GM12878 (cell line): Measurements from ENCODE around the gene ZNRF3. TPM values are rescaled to one million over a fixed set of nuclear protein-coding genes. Genes with fewer than 3 reads are reported as not detected.

Experiments used
- ATAC-seq: fragments of 200-7000 bp; cut with Tn5 transposase; 3 replicates; pipeline ENCODE4 v1.9.1; 2020; ENCODE audit warnings: mild to moderate bottlenecking, moderate library complexity
- BruUV-seq: library from RNA; stranded (reverse); fragments of 400-500 nt; replicated peaks from 2 replicates; lab custom pipeline; 2021; lab: Mats Ljungman, UMichigan
- CTCF ChIA-PET: fragments of 300-600 bp; sonication (Branson Sonifier 250); formaldehyde crosslinking; extraction: SDS; loops from one replicate; lab custom pipeline; 2021; ENCODE audit warnings: inconsistent platforms; lab: Yijun Ruan, JAX
- POLR2A ChIA-PET: fragments of 350-600 bp; formaldehyde crosslinking; extraction: SDS; loops from one replicate; lab custom pipeline; 2021; ENCODE audit warnings: inconsistent platforms; lab: Charles Lee
- RAD21 ChIA-PET: fragments of 300-600 bp; sonication (Branson Sonifier 250); formaldehyde crosslinking; loops from one replicate; lab custom pipeline; 2023; ENCODE audit warnings: antibody characterized with exemption; ENCODE audit not compliant: unreplicated experiment; lab: Charles Lee
- SMC1A ChIA-PET: fragments of 300-600 bp; sonication (Branson Sonifier 250); formaldehyde crosslinking; loops from one replicate; lab custom pipeline; 2023; ENCODE audit not compliant: unreplicated experiment, uncharacterized antibody; lab: Charles Lee
- DNase-seq: peaks from one replicate; pipeline ENCODE4 v3.0.0-alpha.2; 2011; ENCODE audit warnings: low read depth, low spot score
- FAIRE-seq: peaks from 3 replicates; lab custom pipeline; 2011; peaks lifted over from hg19 to GRCh38; lab: Jason Lieb, UNC
- H2AFZ ChIP-seq: 2 replicates; pipeline ENCODE4 v1.6.0; 2011; ENCODE audit warnings: low read depth, low read length, control low read depth; ENCODE audit not compliant: control insufficient read depth
- H3K27ac ChIP-seq: 2 replicates; pipeline ENCODE4 v1.5.1; 2011; ENCODE audit warnings: control low read depth; ENCODE audit not compliant: control insufficient read depth, insufficient read depth
- H3K27me3 ChIP-seq, 2 experiments: replicated peaks in 1 of 2; 2 replicates each; pipeline versions ENCODE4 v1.6.0 to v1.6.1; 2011; ENCODE audit warnings: low read length in 1 of 2; ENCODE audit not compliant: control insufficient read depth in 2 of 2, insufficient read depth in 2 of 2
- H3K36me3 ChIP-seq, 2 experiments: 2 replicates each; pipeline ENCODE4 v1.5.1; 2011; ENCODE audit warnings: low read length in 1 of 2; ENCODE audit not compliant: control insufficient read depth in 2 of 2, insufficient read depth in 2 of 2
- H3K4me1 ChIP-seq: 2 replicates; pipeline ENCODE4 v1.6.1; 2011; ENCODE audit warnings: mild to moderate bottlenecking, low read length, moderate library complexity, mixed read lengths; ENCODE audit not compliant: control insufficient read depth, insufficient read depth
- H3K4me2 ChIP-seq: 2 replicates; pipeline ENCODE4 v1.6.0; 2011; ENCODE audit warnings: control low read depth; ENCODE audit not compliant: control insufficient read depth, insufficient read depth
- H3K4me3 ChIP-seq: fragments of 200-600 bp; sonication (generic); 2 replicates; pipeline ENCODE4 v1.5.1; 2016
- H3K79me2 ChIP-seq: 2 replicates; pipeline ENCODE4 v1.6.0; 2011; ENCODE audit warnings: low read length; ENCODE audit not compliant: control insufficient read depth, insufficient read depth
- H3K9ac ChIP-seq: 2 replicates; pipeline ENCODE4 v1.8.0; 2011; ENCODE audit warnings: low read length, control low read depth, mixed read lengths; ENCODE audit not compliant: control insufficient read depth, insufficient read depth
- H3K9me3 ChIP-seq: replicated peaks from 3 replicates; pipeline ENCODE4 v1.5.1; 2011; ENCODE audit warnings: mild to moderate bottlenecking, low read length; ENCODE audit not compliant: control insufficient read depth, insufficient read depth
- H4K20me1 ChIP-seq: 2 replicates; pipeline ENCODE4 v1.6.0; 2011; ENCODE audit not compliant: control insufficient read depth, insufficient read depth
- CREB1 ChIP-seq: IDR thresholded peaks from 2 replicates; pipeline ENCODE4 v1.6.1; 2012; ENCODE audit warnings: low read depth, mild to moderate bottlenecking, inconsistent platforms
- DPF2 ChIP-seq: fragments of 450-650 bp; IDR thresholded peaks from 2 replicates; pipeline ENCODE4 v1.6.1; 2017; ENCODE audit warnings: mild to moderate bottlenecking
- HDGF ChIP-seq: fragments of 450-650 bp; IDR thresholded peaks from 2 replicates; pipeline ENCODE4 v1.6.1; 2016; ENCODE audit warnings: antibody characterized with exemption
- PML ChIP-seq: IDR thresholded peaks from 2 replicates; pipeline ENCODE4 v1.6.1; 2012; ENCODE audit warnings: low read length, inconsistent platforms
- POU2F2 ChIP-seq: IDR thresholded peaks from 3 replicates; pipeline ENCODE4 v1.6.1; 2011; ENCODE audit warnings: low read depth, mild to moderate bottlenecking, low read length, borderline replicate concordance
- TBL1XR1 ChIP-seq: IDR thresholded peaks from 2 replicates; pipeline ENCODE4 v1.6.1; 2012; ENCODE audit warnings: low read depth, low read length, improper control_type of control experiment
- ZNF622 ChIP-seq: fragments of 450-650 bp; IDR thresholded peaks from 2 replicates; pipeline ENCODE4 v1.6.1; 2017; ENCODE audit warnings: mild to moderate bottlenecking, inconsistent platforms
- WGBS: methylation state at CpG from one replicate; pipeline ENCODE4 v1.1.6; 2016; ENCODE audit warnings: low lambda C conversion rate; ENCODE audit not compliant: insufficient replicate concordance, insufficient coverage; ENCODE audit errors: missing lambda C conversion rate; 5-methylcytosine and 5-hydroxymethylcytosine counted together
- in situ Hi-C: fragments of 300-500 bp; cut with MboI; formaldehyde crosslinking; loops from 9 replicates; pipeline ENCODE4 v1.14.3; 2018; ENCODE audit warnings: mixed read lengths
- intact Hi-C: fragments of 100-400 bp; cut with micrococcal nuclease; formaldehyde crosslinking; loops from one replicate; pipeline ENCODE4 v1.14.2; 2022; ENCODE audit not compliant: unreplicated experiment
- polyA plus RNA-seq, 11 experiments: library from polyadenylated mRNA; depleted of rRNA in 4 of 11; unstranded in 6 of 11; stranded (reverse) in 5 of 11; fragments of >200 nt; fragmentation: Nextera tagmentation in 4 of 11; fragmentation: Illumina TruSeq in 1 of 11; extraction: Ambion mirVana in 4 of 11; extraction: Trizol in 1 of 11; gene quantifications; 1 replicate in 1 of 11; 2 replicates in 10 of 11; pipeline versions ENCODE4 v1.2.1 to v1.2.3, GENCODE V29; 2011 to 2016; ENCODE audit warnings: inconsistent platforms in 2 of 11, missing spikeins in 2 of 11, low read depth in 1 of 11
- total RNA-seq, 4 experiments: library from RNA; depleted of rRNA in 3 of 4; stranded (reverse); fragments of >200 nt in 3 of 4; fragmentation: Illumina TruSeq in 1 of 4; extraction: Trizol in 1 of 4; gene quantifications; 2 replicates each; pipeline versions ENCODE4 v1.2.1 to v1.2.3, GENCODE V29; 2013 to 2021
- TF ChIP-seq, protein P1 (sequence below): fragments of 150-350 bp; IDR thresholded peaks from 2 replicates; pipeline ENCODE4 v1.6.1; 2016; ENCODE audit warnings: low read depth, low read length
- TF ChIP-seq, protein P2 (sequence below): fragments of 450-650 bp; IDR thresholded peaks from 2 replicates; pipeline ENCODE4 v1.6.1; 2017; ENCODE audit warnings: mild to moderate bottlenecking, low read depth, inconsistent platforms; ENCODE audit not compliant: poor library complexity, severe bottlenecking
- TF ChIP-seq, protein P3 (sequence below): IDR thresholded peaks from 2 replicates; pipeline ENCODE4 v1.6.1; 2012; ENCODE audit warnings: low read depth, low read length, improper control_type of control experiment
- TF ChIP-seq, protein P4 (sequence below): fragments of 450-650 bp; formaldehyde crosslinking; IDR thresholded peaks from 2 replicates; pipeline ENCODE4 v1.5.0; 2022; ENCODE audit warnings: mild to moderate bottlenecking, missing genetic modification characterization
- TF ChIP-seq, protein P5 (sequence below): IDR thresholded peaks from 2 replicates; pipeline ENCODE4 v1.6.1; 2012; ENCODE audit warnings: low read depth, low read length, improper control_type of control experiment

Gene ZNRF3
- total and polyA plus RNA-seq, 10 of the 15 experiments (the other 5 are each of a cell fraction or from before 2014, with no cell fraction given): 0.05 to 2.4 (median 0.46) TPM

DNA sequence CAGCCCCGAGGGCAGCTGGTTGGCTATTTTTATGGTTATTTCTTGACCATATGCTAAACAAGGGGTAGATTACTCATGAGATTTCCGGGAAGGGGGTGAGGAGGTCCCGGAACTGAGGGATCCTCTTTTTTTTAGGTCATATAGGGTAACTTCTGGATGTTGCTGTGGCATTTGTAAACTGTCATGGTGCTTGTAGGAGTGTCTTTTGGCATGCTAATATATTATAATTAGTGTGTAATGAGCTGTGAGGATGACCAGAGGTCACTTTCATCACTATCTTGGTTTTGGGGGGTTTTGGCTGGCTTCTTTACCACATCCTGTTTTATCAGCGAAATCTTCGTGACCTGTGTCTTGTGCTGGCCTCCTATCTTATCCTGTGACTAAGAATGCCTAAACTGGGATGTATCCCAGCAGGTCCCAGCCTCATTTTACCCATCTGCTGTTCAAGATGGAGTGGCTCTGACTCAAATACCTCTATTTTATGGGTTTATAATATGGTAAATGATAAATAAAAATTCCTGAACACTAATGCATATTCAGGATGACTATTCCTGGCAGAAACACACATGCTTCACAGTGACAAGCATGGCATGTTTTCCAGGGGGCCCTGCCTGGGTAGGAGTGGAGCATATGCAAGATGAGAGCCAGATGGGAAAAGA, 200.7 kb downstream of the ZNRF3 start:
- BruUV-seq: no TSS peak
- in situ Hi-C loops (no loop called here), intact Hi-C loops (no loop called here)
- no peak for DNase-seq
- Histone ChIP-seq H3K9me3 (no peaks in the 10 kb centered on the region), H3K36me3 (no peaks in the 10 kb centered on the region), H3K4me3 (no peak overlapping the region), H4K20me1 (no peaks in the 10 kb centered on the region), H3K4me2 (no peak overlapping the region), H3K27ac (no peak overlapping the region), H3K4me1 (0 out of 2 replicates have a peak, but pooled peaks cover 3% of the 10 kb centered on the region), H2AFZ (0 out of 2 replicates have a peak overlapping the region, but pooled peaks have one; percentile 4), H3K9ac (no peak overlapping the region), H3K79me2 (no peaks in the 10 kb centered on the region), H3K27me3 (no peaks in the 10 kb centered on the region)
- RAD21 ChIA-PET: no interaction called here
- SMC1A ChIA-PET: interaction anchor here (0.8 to 1.8 kb wide), 7 partner anchors 8 to 227 kb away, joined by 3 to 7 read pairs (median 3); no protein-coding TSS in a partner anchor
- POLR2A ChIA-PET: interaction anchor here (1.2 kb wide), 1 partner anchor 9 kb away, joined by 3 read pairs; no protein-coding TSS in a partner anchor
- 7% methylated on average over 5 of the region's 5 CpGs for WGBS
- CTCF ChIA-PET: no interaction called here
- ATAC-seq: peak; percentile 76
- FAIRE-seq: no peak
- TF ChIP-seq, protein P1, sequence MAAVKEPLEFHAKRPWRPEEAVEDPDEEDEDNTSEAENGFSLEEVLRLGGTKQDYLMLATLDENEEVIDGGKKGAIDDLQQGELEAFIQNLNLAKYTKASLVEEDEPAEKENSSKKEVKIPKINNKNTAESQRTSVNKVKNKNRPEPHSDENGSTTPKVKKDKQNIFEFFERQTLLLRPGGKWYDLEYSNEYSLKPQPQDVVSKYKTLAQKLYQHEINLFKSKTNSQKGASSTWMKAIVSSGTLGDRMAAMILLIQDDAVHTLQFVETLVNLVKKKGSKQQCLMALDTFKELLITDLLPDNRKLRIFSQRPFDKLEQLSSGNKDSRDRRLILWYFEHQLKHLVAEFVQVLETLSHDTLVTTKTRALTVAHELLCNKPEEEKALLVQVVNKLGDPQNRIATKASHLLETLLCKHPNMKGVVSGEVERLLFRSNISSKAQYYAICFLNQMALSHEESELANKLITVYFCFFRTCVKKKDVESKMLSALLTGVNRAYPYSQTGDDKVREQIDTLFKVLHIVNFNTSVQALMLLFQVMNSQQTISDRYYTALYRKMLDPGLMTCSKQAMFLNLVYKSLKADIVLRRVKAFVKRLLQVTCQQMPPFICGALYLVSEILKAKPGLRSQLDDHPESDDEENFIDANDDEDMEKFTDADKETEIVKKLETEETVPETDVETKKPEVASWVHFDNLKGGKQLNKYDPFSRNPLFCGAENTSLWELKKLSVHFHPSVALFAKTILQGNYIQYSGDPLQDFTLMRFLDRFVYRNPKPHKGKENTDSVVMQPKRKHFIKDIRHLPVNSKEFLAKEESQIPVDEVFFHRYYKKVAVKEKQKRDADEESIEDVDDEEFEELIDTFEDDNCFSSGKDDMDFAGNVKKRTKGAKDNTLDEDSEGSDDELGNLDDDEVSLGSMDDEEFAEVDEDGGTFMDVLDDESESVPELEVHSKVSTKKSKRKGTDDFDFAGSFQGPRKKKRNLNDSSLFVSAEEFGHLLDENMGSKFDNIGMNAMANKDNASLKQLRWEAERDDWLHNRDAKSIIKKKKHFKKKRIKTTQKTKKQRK: no peak
- TF ChIP-seq ZNF622 (no peak), DPF2 (0 out of 2 replicates have a peak, but pooled peaks have one; percentile 12), POU2F2 (no peak), HDGF (no peak), PML (no peak), TBL1XR1 (no peak), CREB1 (no peak)
- TF ChIP-seq, protein P2, sequence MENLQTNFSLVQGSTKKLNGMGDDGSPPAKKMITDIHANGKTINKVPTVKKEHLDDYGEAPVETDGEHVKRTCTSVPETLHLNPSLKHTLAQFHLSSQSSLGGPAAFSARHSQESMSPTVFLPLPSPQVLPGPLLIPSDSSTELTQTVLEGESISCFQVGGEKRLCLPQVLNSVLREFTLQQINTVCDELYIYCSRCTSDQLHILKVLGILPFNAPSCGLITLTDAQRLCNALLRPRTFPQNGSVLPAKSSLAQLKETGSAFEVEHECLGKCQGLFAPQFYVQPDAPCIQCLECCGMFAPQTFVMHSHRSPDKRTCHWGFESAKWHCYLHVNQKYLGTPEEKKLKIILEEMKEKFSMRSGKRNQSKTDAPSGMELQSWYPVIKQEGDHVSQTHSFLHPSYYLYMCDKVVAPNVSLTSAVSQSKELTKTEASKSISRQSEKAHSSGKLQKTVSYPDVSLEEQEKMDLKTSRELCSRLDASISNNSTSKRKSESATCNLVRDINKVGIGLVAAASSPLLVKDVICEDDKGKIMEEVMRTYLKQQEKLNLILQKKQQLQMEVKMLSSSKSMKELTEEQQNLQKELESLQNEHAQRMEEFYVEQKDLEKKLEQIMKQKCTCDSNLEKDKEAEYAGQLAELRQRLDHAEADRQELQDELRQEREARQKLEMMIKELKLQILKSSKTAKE: no peak
- TF ChIP-seq, protein P3, sequence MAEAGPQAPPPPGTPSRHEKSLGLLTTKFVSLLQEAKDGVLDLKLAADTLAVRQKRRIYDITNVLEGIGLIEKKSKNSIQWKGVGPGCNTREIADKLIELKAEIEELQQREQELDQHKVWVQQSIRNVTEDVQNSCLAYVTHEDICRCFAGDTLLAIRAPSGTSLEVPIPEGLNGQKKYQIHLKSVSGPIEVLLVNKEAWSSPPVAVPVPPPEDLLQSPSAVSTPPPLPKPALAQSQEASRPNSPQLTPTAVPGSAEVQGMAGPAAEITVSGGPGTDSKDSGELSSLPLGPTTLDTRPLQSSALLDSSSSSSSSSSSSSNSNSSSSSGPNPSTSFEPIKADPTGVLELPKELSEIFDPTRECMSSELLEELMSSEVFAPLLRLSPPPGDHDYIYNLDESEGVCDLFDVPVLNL: no peak
- TF ChIP-seq, protein P4, sequence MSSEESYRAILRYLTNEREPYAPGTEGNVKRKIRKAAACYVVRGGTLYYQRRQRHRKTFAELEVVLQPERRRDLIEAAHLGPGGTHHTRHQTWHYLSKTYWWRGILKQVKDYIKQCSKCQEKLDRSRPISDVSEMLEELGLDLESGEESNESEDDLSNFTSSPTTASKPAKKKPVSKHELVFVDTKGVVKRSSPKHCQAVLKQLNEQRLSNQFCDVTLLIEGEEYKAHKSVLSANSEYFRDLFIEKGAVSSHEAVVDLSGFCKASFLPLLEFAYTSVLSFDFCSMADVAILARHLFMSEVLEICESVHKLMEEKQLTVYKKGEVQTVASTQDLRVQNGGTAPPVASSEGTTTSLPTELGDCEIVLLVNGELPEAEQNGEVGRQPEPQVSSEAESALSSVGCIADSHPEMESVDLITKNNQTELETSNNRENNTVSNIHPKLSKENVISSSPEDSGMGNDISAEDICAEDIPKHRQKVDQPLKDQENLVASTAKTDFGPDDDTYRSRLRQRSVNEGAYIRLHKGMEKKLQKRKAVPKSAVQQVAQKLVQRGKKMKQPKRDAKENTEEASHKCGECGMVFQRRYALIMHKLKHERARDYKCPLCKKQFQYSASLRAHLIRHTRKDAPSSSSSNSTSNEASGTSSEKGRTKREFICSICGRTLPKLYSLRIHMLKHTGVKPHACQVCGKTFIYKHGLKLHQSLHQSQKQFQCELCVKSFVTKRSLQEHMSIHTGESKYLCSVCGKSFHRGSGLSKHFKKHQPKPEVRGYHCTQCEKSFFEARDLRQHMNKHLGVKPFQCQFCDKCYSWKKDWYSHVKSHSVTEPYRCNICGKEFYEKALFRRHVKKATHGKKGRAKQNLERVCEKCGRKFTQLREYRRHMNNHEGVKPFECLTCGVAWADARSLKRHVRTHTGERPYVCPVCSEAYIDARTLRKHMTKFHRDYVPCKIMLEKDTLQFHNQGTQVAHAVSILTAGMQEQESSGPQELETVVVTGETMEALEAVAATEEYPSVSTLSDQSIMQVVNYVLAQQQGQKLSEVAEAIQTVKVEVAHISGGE: no peak
- TF ChIP-seq, protein P5, sequence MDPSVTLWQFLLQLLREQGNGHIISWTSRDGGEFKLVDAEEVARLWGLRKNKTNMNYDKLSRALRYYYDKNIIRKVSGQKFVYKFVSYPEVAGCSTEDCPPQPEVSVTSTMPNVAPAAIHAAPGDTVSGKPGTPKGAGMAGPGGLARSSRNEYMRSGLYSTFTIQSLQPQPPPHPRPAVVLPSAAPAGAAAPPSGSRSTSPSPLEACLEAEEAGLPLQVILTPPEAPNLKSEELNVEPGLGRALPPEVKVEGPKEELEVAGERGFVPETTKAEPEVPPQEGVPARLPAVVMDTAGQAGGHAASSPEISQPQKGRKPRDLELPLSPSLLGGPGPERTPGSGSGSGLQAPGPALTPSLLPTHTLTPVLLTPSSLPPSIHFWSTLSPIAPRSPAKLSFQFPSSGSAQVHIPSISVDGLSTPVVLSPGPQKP: no peak
